K562 (cell line): ENCODE data around the gene MS4A1.

ENCODE experiments used
- CHD4 ChIP-seq: fragments of 200-600 bp; sonication (generic); IDR thresholded peaks from 3 replicates; pipeline ENCODE4 v1.6.1; 2012; ENCODE audit warnings: low read depth, mild to moderate bottlenecking, mixed read lengths, low read length, inconsistent platforms; ENCODE audit not compliant: insufficient read depth, insufficient replicate concordance, poor library complexity, severe bottlenecking
- DPF2 ChIP-seq: fragments of 450-650 bp; IDR thresholded peaks from 2 replicates; pipeline ENCODE4 v1.6.1; 2016
- ESRRB ChIP-seq: fragments of 250-450 bp; sonication (Bioruptor Pico); IDR thresholded peaks from 2 replicates; pipeline ENCODE4 v1.5.0; 2020; ENCODE audit warnings: mild to moderate bottlenecking, moderate library complexity, borderline replicate concordance
- FOXA1 ChIP-seq: fragments of 450-650 bp; IDR thresholded peaks from 2 replicates; pipeline ENCODE4 v1.6.1; 2016; ENCODE audit warnings: mild to moderate bottlenecking, borderline replicate concordance
- FOXK1 ChIP-seq: sonication (generic); formaldehyde crosslinking; IDR thresholded peaks from 2 replicates; pipeline ENCODE4 v1.8.0; 2022; ENCODE audit warnings: missing genetic modification reagents, mild to moderate bottlenecking, borderline replicate concordance
- GABPB2 ChIP-seq: fragments of 250-450 bp; sonication (Bioruptor Pico); conservative IDR thresholded peaks from 2 replicates; pipeline ENCODE4 v1.5.1; 2021; ENCODE audit warnings: mild to moderate bottlenecking
- ILK ChIP-seq: fragments of 450-650 bp; IDR thresholded peaks from 2 replicates; pipeline ENCODE4 v1.6.1; 2016; ENCODE audit warnings: missing genetic modification characterization, low read depth, mild to moderate bottlenecking, missing compliant biosample characterization, moderate library complexity, borderline replicate concordance
- PHTF2 ChIP-seq: fragments of 250-450 bp; sonication (Bioruptor Pico); IDR thresholded peaks from 2 replicates; pipeline ENCODE4 v1.5.0; 2021; ENCODE audit warnings: mild to moderate bottlenecking
- ZNF121 ChIP-seq: sonication (generic); formaldehyde crosslinking; conservative IDR thresholded peaks from 2 replicates; pipeline ENCODE4 v1.8.0; 2022; ENCODE audit warnings: missing genetic modification reagents
- ZNF41 ChIP-seq: fragments of 250-450 bp; sonication (Bioruptor Pico); conservative IDR thresholded peaks from 2 replicates; pipeline ENCODE4 v1.4.0; 2020; ENCODE audit warnings: mild to moderate bottlenecking
- TF ChIP-seq, protein P1 (sequence below), 3 experiments: IDR thresholded peaks in 2 of 3; conservative IDR thresholded peaks in 1 of 3; 2 replicates each; pipeline ENCODE4 v1.5.1; 2011 to 2012; ENCODE audit warnings: low read length in 3 of 3, mild to moderate bottlenecking in 3 of 3, control low read depth in 2 of 3, improper control_type of control experiment in 1 of 3, inconsistent platforms in 1 of 3, low read depth in 1 of 3, mixed read lengths in 1 of 3, moderate library complexity in 1 of 3; ENCODE audit not compliant: insufficient read depth in 2 of 3
- TF ChIP-seq, protein P2 (sequence below): fragments of 450-650 bp; conservative IDR thresholded peaks from 2 replicates; pipeline ENCODE4 v1.6.1; 2016; ENCODE audit warnings: missing genetic modification characterization, low read depth, mild to moderate bottlenecking, control low read depth, missing compliant biosample characterization

DNA sequence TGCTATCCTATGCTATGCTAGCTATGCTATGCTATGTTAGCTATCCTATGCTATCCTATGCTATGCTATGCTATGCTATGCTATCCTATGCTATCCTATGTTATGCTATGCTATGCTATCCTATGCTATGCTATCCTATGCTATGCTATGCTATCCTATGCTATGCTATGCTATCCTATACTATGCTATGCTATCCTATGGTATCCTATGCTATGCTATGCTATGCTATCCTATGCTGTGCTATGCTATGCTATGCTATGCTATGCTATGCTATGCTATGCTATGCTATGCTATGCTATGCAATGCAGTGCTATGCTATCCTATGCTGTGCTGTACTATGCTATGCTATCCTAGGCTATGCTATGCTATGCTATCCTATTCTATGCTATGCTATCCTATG, 8.6 kb upstream of the MS4A1 start:
- no peak for TF ChIP-seq GABPB2
- no peak for TF ChIP-seq CHD4
- no peak for TF ChIP-seq ZNF121 (CRISPR knock-in tag)
- no peak for TF ChIP-seq PHTF2
- no peak for TF ChIP-seq FOXK1 (CRISPR knock-in tag)
- TF ChIP-seq ILK (tag), result no peak
- TF ChIP-seq, protein P1, sequence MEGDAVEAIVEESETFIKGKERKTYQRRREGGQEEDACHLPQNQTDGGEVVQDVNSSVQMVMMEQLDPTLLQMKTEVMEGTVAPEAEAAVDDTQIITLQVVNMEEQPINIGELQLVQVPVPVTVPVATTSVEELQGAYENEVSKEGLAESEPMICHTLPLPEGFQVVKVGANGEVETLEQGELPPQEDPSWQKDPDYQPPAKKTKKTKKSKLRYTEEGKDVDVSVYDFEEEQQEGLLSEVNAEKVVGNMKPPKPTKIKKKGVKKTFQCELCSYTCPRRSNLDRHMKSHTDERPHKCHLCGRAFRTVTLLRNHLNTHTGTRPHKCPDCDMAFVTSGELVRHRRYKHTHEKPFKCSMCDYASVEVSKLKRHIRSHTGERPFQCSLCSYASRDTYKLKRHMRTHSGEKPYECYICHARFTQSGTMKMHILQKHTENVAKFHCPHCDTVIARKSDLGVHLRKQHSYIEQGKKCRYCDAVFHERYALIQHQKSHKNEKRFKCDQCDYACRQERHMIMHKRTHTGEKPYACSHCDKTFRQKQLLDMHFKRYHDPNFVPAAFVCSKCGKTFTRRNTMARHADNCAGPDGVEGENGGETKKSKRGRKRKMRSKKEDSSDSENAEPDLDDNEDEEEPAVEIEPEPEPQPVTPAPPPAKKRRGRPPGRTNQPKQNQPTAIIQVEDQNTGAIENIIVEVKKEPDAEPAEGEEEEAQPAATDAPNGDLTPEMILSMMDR (IDR thresholded peaks at IDR 0.05 in 2 of 3, conservative IDR thresholded peaks at IDR 0.05 in 1 of 3; ENCODE audit: insufficient read depth in 2 of 3, low read depth in 1 of 3, low read length in 3 of 3), result no peak
- TF ChIP-seq ESRRB (CRISPR knock-in tag), result no peak
- no peak for TF ChIP-seq ZNF41 (CRISPR knock-in tag)
- TF ChIP-seq, protein P2, sequence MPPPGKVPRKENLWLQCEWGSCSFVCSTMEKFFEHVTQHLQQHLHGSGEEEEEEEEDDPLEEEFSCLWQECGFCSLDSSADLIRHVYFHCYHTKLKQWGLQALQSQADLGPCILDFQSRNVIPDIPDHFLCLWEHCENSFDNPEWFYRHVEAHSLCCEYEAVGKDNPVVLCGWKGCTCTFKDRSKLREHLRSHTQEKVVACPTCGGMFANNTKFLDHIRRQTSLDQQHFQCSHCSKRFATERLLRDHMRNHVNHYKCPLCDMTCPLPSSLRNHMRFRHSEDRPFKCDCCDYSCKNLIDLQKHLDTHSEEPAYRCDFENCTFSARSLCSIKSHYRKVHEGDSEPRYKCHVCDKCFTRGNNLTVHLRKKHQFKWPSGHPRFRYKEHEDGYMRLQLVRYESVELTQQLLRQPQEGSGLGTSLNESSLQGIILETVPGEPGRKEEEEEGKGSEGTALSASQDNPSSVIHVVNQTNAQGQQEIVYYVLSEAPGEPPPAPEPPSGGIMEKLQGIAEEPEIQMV (tag), result no peak
- TF ChIP-seq FOXA1, result no peak
- TF ChIP-seq DPF2, result no peak
